ENCODE measurements around the gene ATOX1.

DNA sequence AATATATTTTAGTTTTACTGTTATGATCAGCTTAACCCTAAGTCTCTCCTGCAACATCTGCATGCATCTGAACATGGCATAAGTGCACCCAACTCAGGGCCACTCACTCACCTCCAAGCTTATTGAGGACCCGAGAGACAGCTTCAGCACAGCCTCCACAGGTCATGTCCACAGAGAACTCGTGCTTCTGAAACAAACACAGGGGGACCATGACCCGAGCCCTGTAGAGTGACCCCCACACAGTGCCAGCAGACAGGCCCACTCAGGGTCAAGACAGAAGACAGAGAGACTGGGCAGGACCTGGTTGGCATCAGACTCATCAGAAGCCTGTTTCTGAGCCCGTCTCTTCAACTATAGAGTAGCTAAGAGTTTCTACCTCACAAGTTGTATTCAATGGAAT, 6.8 kb downstream of the ATOX1 start:
- TF ChIP-seq, protein P1, sequence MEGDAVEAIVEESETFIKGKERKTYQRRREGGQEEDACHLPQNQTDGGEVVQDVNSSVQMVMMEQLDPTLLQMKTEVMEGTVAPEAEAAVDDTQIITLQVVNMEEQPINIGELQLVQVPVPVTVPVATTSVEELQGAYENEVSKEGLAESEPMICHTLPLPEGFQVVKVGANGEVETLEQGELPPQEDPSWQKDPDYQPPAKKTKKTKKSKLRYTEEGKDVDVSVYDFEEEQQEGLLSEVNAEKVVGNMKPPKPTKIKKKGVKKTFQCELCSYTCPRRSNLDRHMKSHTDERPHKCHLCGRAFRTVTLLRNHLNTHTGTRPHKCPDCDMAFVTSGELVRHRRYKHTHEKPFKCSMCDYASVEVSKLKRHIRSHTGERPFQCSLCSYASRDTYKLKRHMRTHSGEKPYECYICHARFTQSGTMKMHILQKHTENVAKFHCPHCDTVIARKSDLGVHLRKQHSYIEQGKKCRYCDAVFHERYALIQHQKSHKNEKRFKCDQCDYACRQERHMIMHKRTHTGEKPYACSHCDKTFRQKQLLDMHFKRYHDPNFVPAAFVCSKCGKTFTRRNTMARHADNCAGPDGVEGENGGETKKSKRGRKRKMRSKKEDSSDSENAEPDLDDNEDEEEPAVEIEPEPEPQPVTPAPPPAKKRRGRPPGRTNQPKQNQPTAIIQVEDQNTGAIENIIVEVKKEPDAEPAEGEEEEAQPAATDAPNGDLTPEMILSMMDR (IDR thresholded peaks at IDR 0.05), result no peak
- TF ChIP-seq POLR2AphosphoS5 (IDR thresholded peaks at IDR 0.05), result no peak
